NCI-H1105 treated with DMSO at 0.1 percent for 48 hours (cell line): ENCODE data around the gene HAGHL.

Experiments used
- DNase-seq: peaks from one replicate; lab custom pipeline; 2025; lab: John Stamatoyannopoulos, UW

HAGHL gene

GRCh38 chr16:726438-727290, at the start of gene HAGHL, which contains the start of gene CCDC78:
TSS of gene HAGHL (plus strand) at chr16:727106. CDS start at chr16:727510, 404 bp downstream.
TSS of gene CCDC78 (minus strand) at chr16:726443. CDS start at chr16:726367, 76 bp downstream.
- DNase-seq, result no peak

GRCh38 chr16:677316-678190, 49.4 kb upstream of the HAGHL start:
- peak; percentile 81 for DNase-seq

GRCh38 chr16:678209-678857, 48.6 kb upstream of the HAGHL start:
- DNase-seq, result no peak

- no peak for DNase-seq
Observed at GRCh38 chr16:678858-679813, 47.8 kb upstream of the HAGHL start.

- DNase-seq, result peak; percentile 26
Observed at GRCh38 chr16:679814-680624, 46.9 kb upstream of the HAGHL start, which contains the start of gene STUB1. TSS of gene STUB1 (plus strand) at chr16:680410. CDS start at chr16:680526, 116 bp downstream.

- no peak for DNase-seq
Observed at GRCh38 chr16:680625-680945, 46.3 kb upstream of the HAGHL start.

- DNase-seq, result no peak
Observed at GRCh38 chr16:680967-681745, 45.8 kb upstream of the HAGHL start.

GRCh38 chr16:681746-682427, 45.0 kb upstream of the HAGHL start:
- no peak for DNase-seq

- no peak for DNase-seq
Observed at GRCh38 chr16:682493-683395, 44.2 kb upstream of the HAGHL start.

GRCh38 chr16:683396-684070, 43.4 kb upstream of the HAGHL start:
- no peak for DNase-seq

GRCh38 chr16:684071-684794, 42.7 kb upstream of the HAGHL start, which contains the start of gene JMJD8:
TSS of gene JMJD8 (minus strand) at chr16:684334. CDS start at chr16:684319, 15 bp downstream.
- DNase-seq, result peak; percentile 83

GRCh38 chr16:684961-685696, 41.8 kb upstream of the HAGHL start:
- peak; percentile 63 for DNase-seq

- no peak for DNase-seq
Observed at GRCh38 chr16:685967-686366, 40.9 kb upstream of the HAGHL start.

GRCh38 chr16:686459-687260, 40.2 kb upstream of the HAGHL start:
- DNase-seq, result no peak

- DNase-seq, result no peak
Observed at GRCh38 chr16:687499-687898, 39.4 kb upstream of the HAGHL start.
